OCI-LY3 (cell line): ENCODE measurements around the gene ENO3.
"Not testable (repeated sequence)": the region's sequence is repeated elsewhere in the genome, so short reads cannot be mapped to it uniquely, and the experiment has no call there.

ENCODE experiments used
- H2AFZ ChIP-seq: fragments of 200-600, 300-600 bp; shearing (Covaris generic); 2 replicates; pipeline ENCODE4 v1.6.0; 2014; ENCODE audit warnings: antibody characterized with exemption, low read depth, low read length
- H3K27ac ChIP-seq: fragments of 200-600, 300-600 bp; sonication (generic); 2 replicates; pipeline ENCODE4 v1.5.1; 2014; ENCODE audit warnings: mild to moderate bottlenecking, low read length, moderate library complexity, mixed read lengths
- H3K27me3 ChIP-seq: fragments of 200-600, 300-600 bp; sonication (generic); 2 replicates; pipeline ENCODE4 v1.6.1; 2014; ENCODE audit warnings: low read depth, low read length, mixed read lengths
- H3K36me3 ChIP-seq: fragments of 200-600, 300-600 bp; sonication (generic); replicated peaks from 2 replicates; pipeline ENCODE3; 2014; ENCODE audit warnings: low read depth, low read length, mixed read lengths
- H3K4me1 ChIP-seq: fragments of 300-600, 200-600 bp; sonication (generic); 2 replicates; pipeline ENCODE4 v1.6.1; 2014; ENCODE audit warnings: low read length, mixed read lengths
- H3K4me2 ChIP-seq: fragments of 200-600, 300-600 bp; sonication (generic); 2 replicates; pipeline ENCODE4 v1.6.1; 2014; ENCODE audit warnings: low read length, mixed read lengths
- H3K4me3 ChIP-seq: fragments of 300-600, 200-600 bp; sonication (generic); 2 replicates; pipeline ENCODE4 v1.5.1; 2014; ENCODE audit warnings: antibody characterized with exemption, mild to moderate bottlenecking, low read length, moderate library complexity
- H3K79me2 ChIP-seq: fragments of 300-600, 200-600 bp; shearing (Covaris generic); 2 replicates; pipeline ENCODE4 v1.6.1; 2014; ENCODE audit warnings: mild to moderate bottlenecking, low read length, mixed read lengths
- H3K9ac ChIP-seq: fragments of 300-600, 200-600 bp; shearing (Covaris generic); 2 replicates; pipeline ENCODE4 v1.6.0; 2014; ENCODE audit warnings: mild to moderate bottlenecking, low read length, moderate library complexity
- H3K9me3 ChIP-seq: fragments of 200-600, 300-600 bp; shearing (Covaris generic); 2 replicates; pipeline ENCODE4 v1.6.1; 2014; ENCODE audit warnings: low read length, mixed read lengths; ENCODE audit not compliant: insufficient read depth
- H4K20me1 ChIP-seq: fragments of 200-600, 300-600 bp; sonication (generic); 2 replicates; pipeline ENCODE4 v1.6.1; 2016; ENCODE audit warnings: low read length, mixed read lengths; ENCODE audit not compliant: insufficient read depth
- EZH2phosphoT487 ChIP-seq: fragments of 200-600 bp; shearing (Covaris generic); IDR thresholded peaks from 2 replicates; pipeline ENCODE4 v1.6.1; 2018; ENCODE audit warnings: antibody characterized with exemption, mixed run types, low read depth
- TF ChIP-seq, protein P1 (sequence below): fragments of 200-600, 300-600 bp; sonication (generic); IDR thresholded peaks from 2 replicates; pipeline ENCODE4 v1.5.1; 2014; ENCODE audit warnings: antibody characterized with exemption, low read length, low read depth

Gene ENO3

GRCh38 chr17:4950746-4951204, at the start of gene ENO3:
Gene ENO3, plus strand, starts transcription at chr17:4951119. Its CDS starts 711 bp downstream, at chr17:4951830.
- H3K9me3 ChIP-seq, result no peaks in the 10 kb centered on the region
- peak within 1 kb of the TSS; percentile 99 for H3K4me3 ChIP-seq
- H3K27me3 ChIP-seq, result no peaks in the 10 kb centered on the region
- peaks cover 23% of the 10 kb centered on the region for H3K36me3 ChIP-seq
- peaks cover 11% of the 10 kb centered on the region; the same call in 1 of the 2 replicates for H4K20me1 ChIP-seq
- no peak within 1 kb of the TSS for H2AFZ ChIP-seq
- peaks cover 19% of the 10 kb centered on the region for H3K4me1 ChIP-seq
- peak within 1 kb of the TSS; percentile 89 for H3K4me2 ChIP-seq
- peaks cover 45% of the 10 kb centered on the region for H3K79me2 ChIP-seq
- TF ChIP-seq EZH2phosphoT487, result no peak
- TF ChIP-seq, protein P1, sequence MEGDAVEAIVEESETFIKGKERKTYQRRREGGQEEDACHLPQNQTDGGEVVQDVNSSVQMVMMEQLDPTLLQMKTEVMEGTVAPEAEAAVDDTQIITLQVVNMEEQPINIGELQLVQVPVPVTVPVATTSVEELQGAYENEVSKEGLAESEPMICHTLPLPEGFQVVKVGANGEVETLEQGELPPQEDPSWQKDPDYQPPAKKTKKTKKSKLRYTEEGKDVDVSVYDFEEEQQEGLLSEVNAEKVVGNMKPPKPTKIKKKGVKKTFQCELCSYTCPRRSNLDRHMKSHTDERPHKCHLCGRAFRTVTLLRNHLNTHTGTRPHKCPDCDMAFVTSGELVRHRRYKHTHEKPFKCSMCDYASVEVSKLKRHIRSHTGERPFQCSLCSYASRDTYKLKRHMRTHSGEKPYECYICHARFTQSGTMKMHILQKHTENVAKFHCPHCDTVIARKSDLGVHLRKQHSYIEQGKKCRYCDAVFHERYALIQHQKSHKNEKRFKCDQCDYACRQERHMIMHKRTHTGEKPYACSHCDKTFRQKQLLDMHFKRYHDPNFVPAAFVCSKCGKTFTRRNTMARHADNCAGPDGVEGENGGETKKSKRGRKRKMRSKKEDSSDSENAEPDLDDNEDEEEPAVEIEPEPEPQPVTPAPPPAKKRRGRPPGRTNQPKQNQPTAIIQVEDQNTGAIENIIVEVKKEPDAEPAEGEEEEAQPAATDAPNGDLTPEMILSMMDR, result no peak
- peak within 1 kb of the TSS; percentile 100 for H3K27ac ChIP-seq
- peak within 1 kb of the TSS; percentile 100 for H3K9ac ChIP-seq

- TF ChIP-seq EZH2phosphoT487, result no peak
- TF ChIP-seq, protein P1, result no peak
Observed at GRCh38 chr17:4901648-4902344, 49.1 kb upstream of the ENO3 start.

GRCh38 chr17:4902540-4902939, 48.4 kb upstream of the ENO3 start:
- H3K4me3 ChIP-seq, result no peak overlapping the region
- H3K79me2 ChIP-seq, result no peaks in the 10 kb centered on the region
- H3K4me1 ChIP-seq, result peaks cover 15% of the 10 kb centered on the region
- H3K9ac ChIP-seq, result no peak overlapping the region
- no peak overlapping the region for H3K27ac ChIP-seq
- H3K4me2 ChIP-seq, result no peak overlapping the region
- H3K9me3 ChIP-seq, result no peaks in the 10 kb centered on the region
- H3K27me3 ChIP-seq, result no peaks in the 10 kb centered on the region
- H2AFZ ChIP-seq, result no peak overlapping the region
- H3K36me3 ChIP-seq, result no peaks in the 10 kb centered on the region
- no peak for TF ChIP-seq EZH2phosphoT487
- TF ChIP-seq, protein P1, result no peak
- H4K20me1 ChIP-seq, result no peaks in the 10 kb centered on the region

More at GRCh38 chr17:4901648-4902344, 49.1 kb upstream of the ENO3 start:
- Histone ChIP-seq H3K27me3 (no peaks in the 10 kb centered on the region), H3K4me1 (peaks cover 15% of the 10 kb centered on the region), H3K36me3 (no peaks in the 10 kb centered on the region), H3K4me2 (no peak overlapping the region), H3K27ac (no peak overlapping the region), H3K4me3 (no peak overlapping the region), H3K79me2 (no peaks in the 10 kb centered on the region), H2AFZ (no peak overlapping the region), H3K9ac (no peak overlapping the region), H3K9me3 (no peaks in the 10 kb centered on the region), H4K20me1 (no peaks in the 10 kb centered on the region)

DNA sequence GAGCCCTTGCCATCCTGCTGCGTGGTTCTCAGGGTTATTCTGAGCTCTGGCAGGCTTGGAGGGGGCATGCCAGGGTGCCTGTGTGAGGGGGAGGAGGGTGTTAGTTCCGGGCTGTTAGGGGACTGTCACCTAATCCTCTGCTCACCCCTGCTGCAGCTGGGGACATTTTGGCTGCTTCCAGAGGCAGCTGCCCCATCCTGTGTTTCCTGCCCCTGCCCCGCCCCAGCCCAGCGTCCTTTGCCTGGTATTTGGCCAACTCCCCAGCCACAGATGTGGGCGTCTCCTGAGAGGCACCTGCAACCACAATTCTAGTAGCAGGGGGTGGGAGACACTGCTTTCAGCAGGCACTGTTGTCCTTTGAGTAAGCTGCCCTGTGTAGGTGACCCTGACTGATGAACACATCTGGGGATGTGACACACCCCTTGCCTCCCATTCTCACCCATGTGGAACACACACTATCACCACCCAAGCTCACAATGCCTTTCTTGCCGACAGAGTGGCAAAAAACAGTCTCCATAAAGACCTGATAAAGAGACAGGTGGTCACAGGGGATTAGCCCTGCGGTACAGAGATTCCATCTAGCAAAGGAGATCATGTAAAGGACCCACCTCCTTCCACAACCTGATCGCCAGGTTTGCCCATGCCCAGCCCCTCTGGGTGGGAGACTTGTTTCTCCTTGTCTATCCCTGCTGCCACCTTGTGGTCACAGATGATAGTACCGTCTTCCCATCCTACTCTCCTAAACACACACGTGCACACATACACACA, 47.7 kb upstream of the ENO3 start, which contains the start of gene CHRNE:
TSS of gene CHRNE (minus strand) at position 48 of the 768 bp plus-strand sequence. CDS start at position 13, 35 bp downstream.
- no peak within 1 kb of the TSS for H3K27ac ChIP-seq
- H3K9me3 ChIP-seq, result no peaks in the 10 kb centered on the region
- H3K4me3 ChIP-seq, result no peak within 1 kb of the TSS; the same call in 1 of the 2 replicates
- no peak within 1 kb of the TSS for H2AFZ ChIP-seq
- H3K27me3 ChIP-seq, result no peaks in the 10 kb centered on the region
- peak within 1 kb of the TSS; percentile 34 for H3K4me2 ChIP-seq
- TF ChIP-seq EZH2phosphoT487, result no peak
- TF ChIP-seq, protein P1, result peak; percentile 63
- no peaks in the 10 kb centered on the region for H3K36me3 ChIP-seq
- no peaks in the 10 kb centered on the region for H4K20me1 ChIP-seq
- no peak within 1 kb of the TSS for H3K9ac ChIP-seq
- no peaks in the 10 kb centered on the region for H3K79me2 ChIP-seq
- H3K4me1 ChIP-seq, result peaks cover 15% of the 10 kb centered on the region

GRCh38 chr17:4906642-4907041, 44.3 kb upstream of the ENO3 start:
- not testable (repeated sequence) for H3K36me3 ChIP-seq, H3K4me3 ChIP-seq, H3K27me3 ChIP-seq, H2AFZ ChIP-seq, H4K20me1 ChIP-seq, H3K9me3 ChIP-seq, H3K9ac ChIP-seq, H3K4me2 ChIP-seq, H3K27ac ChIP-seq, H3K79me2 ChIP-seq
- H3K4me1 ChIP-seq, result peaks cover 15% of the 10 kb centered on the region
